CD4-positive, alpha-beta T cell treated with Interleukin-6 at 100 ng/mL for 8 hours (primary cell): Measurements from ENCODE around the gene ATP11A.

ENCODE experiments used
- DNase-seq: peaks from one replicate; pipeline ENCODE4 v3.0.0-alpha.2; 2020; ENCODE audit warnings: mixed read lengths, low spot score

ATP11A gene

DNA sequence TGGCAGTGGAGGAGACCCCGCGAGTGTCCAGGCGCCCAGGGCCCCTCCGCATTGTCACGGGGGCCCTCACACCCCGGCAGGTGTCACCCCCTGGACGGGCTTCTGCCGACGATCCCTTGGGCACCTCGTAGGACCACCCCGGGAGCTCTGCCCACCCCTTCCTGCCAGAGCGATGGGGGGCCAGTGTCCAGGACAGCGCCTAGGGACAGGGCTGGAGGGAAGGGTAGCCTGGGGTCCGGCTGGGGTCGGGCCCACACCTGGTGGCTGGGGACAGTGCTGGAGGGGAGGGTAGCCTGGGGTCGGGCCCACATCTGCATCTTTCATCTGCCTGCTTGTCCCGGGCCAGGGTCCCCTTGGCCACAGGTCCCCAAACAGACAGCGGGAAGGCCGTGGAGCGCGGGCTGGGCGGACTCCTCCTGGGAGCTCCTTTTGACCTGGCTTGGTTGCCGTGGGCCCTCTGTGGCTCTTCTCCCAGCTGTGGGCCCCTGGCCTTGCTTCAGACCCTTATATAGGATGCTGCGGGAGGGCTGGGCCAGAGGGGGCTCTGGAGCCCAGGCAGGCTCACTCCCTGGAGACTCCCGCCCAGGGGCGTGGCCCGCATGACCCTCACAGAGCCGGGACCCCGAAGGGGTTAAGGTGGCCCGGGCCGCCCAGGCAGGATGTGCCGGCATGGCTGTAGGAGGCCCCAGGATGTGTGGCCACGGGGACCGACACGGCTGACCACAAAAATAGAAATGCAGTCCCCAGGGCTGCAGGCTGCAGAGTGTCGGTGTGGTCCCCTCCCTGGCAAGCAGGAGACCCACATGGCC is 205.0 kb downstream of the ATP11A start:
- DNase-seq = no peak

DNA sequence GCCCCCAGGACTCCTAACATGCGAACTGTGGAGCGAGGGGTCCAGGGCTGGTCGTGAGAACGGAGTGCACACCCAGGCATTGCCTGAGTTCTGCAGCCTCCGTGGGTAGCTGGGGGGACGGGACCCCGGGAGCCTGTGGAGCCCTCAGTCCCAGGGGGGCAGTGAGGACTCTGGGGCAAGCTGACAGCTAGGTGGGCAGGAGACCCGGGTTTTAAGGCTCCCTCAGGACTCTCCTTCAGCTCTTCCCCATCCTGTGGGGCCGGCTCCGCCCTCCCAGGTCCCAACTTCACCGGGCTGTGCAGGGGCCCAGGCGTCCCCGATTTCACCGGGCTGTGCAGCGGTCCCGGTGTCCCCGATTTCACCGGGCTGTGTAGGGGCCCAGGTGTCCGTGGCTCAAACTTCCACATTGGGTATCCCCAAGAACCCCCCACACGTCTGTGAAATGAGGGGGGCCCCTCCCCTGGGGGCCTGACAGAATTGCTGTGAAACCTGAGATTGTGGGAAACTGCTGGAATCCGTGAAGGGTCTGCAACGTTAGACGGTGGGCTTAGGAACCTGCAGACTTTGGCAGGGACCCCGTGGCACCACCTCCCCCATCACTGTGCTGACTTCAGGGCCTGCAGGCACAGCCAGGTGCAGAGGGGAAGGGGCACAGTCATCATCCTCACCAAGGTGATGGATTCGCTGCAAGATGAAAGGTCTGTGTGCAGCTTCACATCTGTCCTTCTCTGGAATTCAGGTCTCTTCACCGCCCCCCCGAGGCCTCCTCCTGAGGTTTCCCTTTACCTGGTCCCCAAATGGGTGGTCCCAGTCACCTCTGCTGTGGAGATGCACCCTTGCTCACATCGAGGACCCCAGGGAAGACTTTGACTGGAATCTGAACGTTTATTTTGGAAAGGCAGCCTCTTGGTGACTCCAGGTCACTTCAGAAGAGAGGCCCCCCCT is 206.0 kb downstream of the ATP11A start:
- no peak for DNase-seq

DNA sequence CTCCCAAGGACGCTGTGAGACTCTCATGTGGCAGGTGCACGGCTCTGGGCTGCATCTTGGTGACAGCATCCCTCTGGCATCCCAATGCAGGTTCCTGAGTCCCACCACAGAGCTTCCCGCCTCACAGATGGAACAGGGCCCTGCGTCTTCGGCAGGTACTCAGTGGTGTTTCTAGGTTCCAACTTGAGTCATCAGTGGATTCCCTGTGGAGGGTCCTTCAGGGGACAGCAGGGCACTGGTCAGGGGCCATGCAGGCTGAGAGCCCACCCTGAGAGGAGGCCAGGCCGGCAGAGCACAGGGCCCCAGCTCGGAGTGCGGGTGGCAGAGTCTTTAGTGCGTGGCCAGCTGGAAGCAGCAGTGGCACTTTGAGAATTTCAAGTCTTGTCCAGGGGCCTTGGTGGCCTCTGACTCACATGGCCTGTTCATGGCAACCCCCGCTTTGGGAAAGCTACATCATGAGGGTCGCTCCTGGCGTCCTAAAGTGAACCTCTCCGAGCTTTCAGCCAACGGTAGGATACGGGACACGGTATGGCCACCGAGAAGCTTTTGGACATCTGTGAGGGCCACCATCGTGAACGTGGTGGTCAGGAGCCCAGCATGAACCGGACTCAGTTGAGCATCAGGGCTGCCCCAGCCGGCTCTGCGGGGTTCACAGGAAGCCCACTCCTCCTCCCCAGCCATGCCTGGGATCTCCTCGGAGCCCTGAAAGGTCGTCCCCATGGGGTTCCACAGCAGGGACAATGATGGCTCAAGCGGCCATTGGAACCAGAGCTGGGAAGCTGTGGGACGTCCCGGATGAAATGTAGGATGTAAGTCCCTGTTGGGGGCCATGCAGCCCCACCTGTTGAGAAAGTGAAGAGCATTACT is 207.1 kb downstream of the ATP11A start:
- DNase-seq = no peak

DNA sequence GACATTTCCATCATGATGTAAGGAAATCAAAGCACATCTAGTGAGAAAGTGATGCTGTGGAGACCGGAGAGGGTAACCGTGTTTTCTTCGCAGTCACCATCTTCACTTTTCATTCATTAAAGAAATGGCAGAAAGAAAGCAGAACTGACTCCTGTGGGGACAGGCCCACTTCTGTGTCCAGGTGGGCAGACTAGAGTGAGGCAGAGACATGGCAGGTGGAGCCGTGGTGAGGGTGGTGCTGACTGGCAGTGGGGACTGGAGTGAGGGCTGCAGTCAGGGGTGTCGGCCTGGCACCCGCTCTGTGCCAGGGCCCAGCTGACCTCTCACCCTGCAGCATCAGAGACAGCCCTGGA is 207.7 kb downstream of the ATP11A start:
- no peak for DNase-seq

DNA sequence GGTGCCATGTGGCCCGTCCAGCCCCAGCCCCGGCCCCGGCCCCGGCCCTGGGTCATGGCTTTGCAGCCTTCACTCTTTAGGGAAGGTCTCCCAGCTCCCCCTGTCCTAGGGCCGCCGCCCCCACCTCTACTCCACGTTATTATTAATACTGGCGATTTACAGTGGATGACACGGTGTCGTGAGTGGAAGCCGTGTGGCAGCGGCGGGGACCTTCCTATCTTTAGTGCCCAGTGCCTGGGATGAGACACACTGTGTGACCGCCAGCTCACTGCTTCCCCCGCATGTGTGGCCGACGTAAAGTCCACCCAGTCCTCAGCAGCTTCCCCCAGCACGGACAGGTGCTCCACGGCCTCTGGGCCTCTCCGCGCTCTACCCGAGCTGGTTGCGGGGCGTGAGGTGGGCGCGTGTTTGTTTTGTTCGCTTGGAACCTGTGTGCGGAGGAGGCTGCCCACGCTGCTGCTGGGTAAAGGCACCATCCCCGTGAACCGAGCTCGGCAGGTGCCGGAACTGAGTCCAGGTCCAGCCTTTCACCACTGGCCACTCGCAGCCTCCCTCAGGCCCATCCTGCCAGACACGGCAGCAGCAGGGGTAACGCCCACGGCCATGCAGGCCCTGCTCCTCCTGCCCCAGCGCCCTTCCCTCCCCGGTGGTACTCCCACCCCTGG is 208.2 kb downstream of the ATP11A start:
- DNase-seq = no peak

DNA sequence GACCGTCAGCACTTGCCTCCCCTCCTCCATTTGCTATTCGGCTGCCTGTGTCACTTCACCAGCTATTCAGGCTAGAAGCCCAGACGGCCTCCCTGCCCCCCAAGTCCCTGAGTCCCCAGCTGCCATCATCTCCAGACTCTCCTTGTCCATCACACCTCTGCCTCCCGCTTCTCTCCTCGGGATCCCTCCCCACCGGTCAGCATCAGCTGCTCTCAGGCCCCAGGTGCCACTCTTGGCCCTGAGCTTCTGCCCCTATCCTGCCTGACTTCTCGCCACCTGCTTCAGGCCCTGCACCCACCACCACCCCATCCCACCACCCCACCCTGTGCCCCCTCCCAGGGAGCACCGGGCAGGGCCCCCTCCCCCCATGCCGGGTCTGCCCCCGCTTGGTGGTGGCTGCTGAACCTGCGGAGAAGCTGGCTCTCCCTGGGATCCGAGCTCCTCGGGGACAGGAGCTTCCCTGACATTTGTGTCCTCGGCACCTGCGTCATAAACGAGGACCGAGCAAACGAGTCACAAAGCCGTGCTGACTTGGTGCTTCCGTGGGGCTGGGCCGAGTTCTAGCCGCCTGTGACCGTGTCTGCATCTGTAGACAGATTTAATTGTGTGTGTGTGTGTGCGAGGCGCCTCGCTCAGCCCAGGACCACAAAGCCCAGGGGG is 208.9 kb downstream of the ATP11A start:
- DNase-seq = no peak

DNA sequence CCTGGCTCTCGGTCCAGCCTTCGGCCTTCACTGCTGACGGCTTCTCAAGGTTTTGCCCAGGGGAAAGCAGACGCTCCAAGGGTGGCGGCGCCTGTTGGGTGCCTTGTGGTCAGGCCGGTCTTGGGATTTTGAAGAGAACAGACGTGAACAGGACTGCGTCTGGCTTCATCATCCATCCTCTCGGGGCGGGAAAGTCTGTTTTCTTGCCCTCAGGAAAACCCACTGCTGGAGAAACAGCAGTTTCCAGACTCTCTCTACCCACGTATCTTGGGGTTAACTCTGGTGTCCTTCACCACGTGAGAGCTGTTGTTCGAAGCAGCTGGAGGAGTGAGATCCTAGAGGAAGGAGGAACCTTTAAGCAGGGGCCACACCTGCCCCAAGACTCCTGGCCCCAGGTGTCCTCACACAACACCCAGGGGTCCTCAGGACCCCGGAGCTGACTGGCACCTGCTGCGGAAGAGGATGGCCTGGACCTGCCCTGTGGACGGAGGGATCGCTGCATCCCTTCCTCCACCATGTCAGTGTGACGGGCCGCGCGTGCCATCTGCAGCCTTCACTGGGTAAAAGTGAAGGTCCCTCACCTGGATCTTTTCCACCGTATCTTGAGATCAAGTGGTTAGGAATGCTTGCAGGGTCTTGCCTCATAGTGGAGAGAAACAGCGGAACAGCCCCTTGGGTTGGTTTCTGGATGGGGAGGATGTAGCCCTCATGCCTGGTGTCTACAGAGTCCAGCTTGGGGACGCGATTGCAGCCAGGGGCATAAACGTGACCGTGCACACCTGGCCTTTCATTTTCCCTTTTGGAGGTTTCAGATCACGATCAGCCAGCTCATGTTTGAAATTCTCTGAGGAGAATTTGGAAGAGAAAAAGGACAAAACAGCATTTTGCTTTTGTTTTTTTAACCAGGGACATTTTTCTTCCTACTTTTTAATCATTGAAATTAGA is 209.7 kb downstream of the ATP11A start:
- DNase-seq = no peak

DNA sequence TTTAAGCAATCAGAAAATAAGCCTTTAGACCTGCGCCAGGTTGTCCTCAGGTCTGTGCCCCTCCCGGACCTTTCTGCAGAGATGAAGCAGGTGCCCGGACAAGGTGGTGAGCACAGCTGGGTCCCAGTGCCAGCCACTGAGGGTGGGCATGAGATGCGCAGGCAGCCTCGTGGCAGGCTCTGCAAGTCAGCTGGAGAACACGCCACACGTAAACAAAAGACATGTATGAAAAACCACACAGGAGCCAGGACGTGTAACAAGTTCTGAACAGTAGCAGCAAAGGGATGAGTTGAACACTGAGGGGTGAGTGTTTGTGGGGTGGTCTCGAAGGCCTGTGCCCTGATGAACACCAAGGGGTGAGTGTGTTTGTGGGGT is 210.4 kb downstream of the ATP11A start:
- no peak for DNase-seq

DNA sequence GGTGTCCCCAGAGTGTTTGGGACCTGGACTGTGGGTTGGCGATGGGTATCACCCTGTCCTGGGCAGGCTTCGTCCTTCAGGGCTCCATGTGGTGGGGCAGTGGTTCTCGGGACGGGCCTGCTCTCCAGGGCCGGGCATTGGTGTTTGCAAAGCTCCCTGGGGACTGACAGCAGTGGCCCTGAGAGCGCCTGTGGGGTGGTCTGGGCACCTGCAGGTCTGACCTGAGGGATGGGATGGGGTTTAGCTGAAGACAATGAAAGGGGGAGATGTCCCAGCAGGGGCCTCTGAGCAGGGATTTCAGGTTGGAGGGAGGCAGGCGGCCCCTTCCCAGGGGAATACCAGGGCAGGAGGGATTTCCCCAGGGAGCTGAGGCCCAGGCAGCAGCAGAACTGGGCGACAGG is 210.9 kb downstream of the ATP11A start:
- DNase-seq = no peak

DNA sequence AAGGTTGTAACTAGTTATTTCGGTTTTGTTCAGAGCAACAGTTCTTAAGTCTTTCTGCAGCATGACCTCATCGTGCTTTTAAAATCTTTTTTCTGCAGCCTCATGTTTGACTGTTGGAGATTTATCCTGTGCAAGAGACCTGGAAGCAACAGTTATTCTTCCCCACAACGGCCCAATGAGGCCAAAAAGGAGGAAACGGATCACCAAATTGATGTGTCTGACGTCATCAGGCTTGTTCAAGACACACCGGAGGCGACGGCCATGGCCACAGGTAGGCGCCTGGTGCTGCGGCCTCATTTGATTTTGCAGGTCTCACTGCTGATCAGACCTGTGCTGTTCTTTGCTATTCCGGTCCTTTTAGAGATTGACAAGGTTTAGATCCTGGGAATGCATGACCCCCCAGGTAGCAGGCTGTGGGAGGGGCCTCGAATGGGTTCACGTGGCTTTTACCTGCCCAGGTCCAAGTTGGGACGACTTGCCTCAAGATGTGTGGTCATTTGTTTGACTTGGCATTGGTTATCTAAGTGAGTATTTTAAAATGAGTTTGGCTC is 212.3 kb downstream of the ATP11A start:
- no peak for DNase-seq

DNA sequence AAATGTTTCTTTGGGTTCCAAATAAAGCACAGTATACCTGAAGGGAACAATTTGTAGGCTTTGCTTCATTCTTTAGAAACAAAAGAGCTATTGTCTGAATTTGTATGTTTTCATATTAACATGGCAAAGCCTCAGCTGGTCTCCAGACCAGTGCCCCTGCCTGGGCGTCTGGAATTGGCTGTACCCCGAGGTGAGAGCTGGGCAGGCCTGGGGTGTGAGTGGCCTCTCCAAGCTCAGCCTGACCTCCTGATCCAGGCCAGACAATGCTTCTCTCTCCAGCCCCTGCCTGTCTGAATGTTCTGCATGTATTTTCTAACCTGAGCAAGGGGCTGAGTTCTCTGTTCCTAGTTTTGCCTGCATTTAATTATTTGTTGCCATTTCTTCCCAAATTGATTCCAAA is 212.8 kb downstream of the ATP11A start:
- DNase-seq = no peak

DNA sequence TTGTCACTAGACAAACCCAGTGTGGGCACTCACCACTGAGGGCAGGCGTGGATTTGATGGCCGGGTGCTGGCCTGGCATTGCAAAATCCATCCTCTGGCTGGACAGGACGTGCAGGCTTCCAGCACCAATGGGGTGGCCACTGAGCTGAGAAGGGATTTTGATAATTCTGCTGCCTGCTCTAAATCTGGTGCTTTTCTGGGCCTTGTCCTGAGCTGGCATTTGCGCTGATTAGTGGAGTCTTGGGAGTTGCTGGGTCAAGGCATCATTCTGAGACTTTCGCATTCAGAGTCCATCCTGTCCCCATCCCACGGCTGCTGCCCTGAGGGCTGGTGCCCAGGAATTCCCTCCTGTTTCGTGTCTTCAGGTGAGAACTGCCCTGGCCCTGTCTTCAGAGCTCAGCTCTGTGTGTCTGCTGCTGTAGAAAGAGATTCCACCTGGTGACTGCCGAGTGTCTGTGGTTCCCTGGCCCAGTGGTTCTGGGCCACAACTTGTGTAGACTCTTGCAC is 213.3 kb downstream of the ATP11A start:
- no peak for DNase-seq

DNA sequence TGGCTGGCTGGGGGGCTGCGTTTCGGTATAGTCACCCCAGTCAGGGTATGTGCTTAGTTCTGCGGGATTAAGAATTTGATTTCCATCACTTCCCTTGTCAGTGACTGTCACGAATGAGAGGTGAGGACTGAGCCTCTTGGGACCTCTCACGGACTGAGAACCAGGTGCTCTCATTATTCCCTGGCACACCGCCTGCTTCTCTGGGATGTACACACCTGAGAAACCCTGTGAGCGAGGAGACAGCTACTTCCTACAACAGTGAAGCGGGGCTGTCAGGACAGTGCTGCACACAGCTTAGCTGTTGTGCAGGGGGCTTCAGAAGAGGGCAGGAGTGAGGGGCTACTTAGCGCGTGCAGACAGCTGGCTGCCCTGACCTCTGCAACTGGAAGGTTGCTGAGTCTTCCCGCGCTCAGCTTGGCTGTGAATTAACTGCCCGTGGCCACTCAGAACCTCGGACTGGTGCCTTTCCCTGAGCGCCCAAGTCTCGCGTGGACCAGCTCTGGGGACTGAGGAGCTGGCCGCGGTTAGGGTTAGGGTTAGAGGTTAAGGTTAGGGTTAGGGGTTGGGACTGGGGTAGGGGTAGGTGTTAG is 213.9 kb downstream of the ATP11A start:
- DNase-seq = no peak

DNA sequence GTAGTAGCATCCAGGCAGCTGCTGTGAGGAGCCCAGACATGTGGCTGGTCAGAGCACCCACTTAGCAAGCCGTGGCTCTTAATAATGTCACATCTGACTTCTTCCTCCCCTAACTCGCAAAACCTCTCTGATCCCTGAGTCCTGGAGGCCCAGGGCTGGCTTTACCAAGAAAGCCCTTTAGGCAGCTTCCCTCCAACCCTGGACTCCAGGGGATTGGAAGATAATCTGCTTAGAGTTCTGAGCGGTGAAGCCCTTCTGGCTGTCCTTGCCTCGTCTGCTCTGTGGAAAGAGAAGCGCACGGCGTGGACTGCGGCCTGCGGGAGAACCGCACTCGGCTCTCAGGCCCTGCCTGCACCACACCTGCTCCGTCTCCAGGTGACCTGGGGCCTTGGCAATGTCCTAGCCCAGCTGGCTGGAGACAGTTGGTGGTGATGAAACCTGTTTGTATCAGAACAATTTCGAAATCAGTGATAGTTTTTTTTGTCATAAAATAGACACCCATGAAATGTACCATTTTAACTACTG is 214.7 kb downstream of the ATP11A start:
- DNase-seq = no peak

DNA sequence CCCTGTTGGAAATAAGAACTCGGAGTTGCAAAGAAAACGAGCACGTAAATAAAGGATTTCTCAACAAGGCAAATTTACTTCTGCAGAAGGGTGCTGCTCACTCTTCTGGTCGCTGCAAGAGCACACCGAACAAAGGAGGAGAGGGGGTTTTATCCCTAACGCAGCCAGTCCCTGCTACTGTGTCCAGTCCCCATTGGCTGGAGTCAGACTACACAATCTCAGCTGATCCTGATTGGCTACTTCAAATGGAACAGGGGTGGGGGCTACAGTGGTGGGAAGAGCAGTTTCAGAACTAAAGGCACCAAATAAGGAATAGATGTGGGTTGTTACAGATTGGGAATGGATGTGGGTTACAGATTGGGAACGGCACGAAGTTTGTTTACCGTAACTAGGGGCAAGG is 215.2 kb downstream of the ATP11A start:
- no peak for DNase-seq

DNA sequence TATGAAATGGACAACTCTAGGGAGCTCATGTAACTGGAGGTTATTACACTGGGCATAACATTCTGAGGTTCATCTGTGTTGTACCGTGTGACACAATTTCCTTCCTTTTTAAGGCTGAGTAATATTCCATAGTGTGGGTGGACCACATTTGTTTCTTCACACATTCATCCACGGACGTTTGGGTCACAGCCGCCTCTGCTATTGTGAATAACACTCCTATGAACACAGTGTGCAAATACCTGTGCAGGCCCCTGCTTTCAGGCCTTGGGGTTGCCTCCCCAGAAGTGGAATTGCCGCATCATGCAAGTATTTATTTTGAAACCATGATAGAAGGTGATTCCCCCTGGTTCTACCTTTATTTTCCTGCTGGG is 215.8 kb downstream of the ATP11A start:
- no peak for DNase-seq

DNA sequence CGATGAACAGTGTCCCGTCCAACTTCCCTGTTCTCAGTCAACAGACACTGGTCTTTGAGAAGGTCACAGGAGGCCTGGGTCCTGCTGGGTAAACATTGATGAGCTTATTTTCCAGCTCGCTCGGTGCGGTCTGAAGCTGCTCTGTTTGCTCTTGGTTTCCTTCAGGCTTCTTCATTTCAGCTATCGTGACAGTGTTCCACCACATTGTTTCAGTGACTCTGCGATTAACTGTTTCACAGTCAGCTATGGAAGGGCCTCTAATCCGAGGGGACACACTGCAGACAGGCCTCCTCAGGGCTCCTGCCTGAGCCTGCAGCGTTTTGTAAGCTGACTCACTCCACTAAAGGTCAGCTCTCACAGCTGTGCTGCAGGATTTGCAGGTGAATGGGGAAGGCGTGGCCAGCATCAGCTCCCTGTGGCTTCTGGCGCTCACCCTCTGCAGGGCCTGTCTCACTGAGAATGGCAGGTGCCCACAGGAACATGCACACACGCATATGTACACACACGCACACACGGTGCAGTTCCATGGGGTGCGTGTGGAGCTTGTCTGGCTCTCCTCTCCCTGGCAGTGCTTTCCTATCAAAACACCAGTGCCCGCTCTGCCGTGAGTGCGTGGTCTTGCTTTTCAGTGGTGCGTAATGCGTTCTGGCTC is 216.3 kb downstream of the ATP11A start:
- no peak for DNase-seq

DNA sequence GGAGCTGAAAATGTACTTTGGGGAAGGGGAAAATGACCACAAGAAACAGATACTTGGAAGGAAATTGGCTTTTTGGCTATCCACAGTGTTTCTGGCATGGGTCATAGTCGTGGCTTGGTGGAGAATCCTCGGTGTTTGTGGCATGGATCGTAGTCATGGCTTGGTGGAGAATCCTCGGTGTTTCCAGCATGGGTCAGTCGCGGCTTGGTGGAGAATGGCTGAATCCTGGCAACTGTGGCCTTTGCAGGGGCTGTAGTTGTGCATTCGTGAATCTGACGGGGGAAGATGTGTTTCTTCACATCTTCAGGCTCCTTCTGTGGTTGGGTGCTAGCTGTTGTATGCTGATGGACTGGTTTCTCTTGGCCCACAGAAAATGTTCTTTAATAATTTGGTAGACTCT is 217.4 kb downstream of the ATP11A start:
- no peak for DNase-seq
